ENCODE measurements around the gene ACAT2.
A peak's percentile ranks its signal among the peaks of the same experiment; 100 is the strongest.
"Not testable (repeated sequence)": the region's sequence is repeated elsewhere in the genome, so short reads cannot be mapped to it uniquely, and the experiment has no call there.

Gene ACAT2

GRCh38 chr6:159761873-159762680 lies at the start of gene ACAT2:
TSS of gene ACAT2 (plus strand) at chr6:159762045. CDS start at chr6:159762088, 43 bp downstream.
- FAIRE-seq, result no peak

GRCh38 chr6:159712389-159712788 lies 49.5 kb upstream of the ACAT2 start:
- FAIRE-seq, result not testable (repeated sequence)

GRCh38 chr6:159713984-159714383 lies 47.9 kb upstream of the ACAT2 start:
- no peak for FAIRE-seq

GRCh38 chr6:159714404-159714803 lies 47.4 kb upstream of the ACAT2 start:
- no peak for FAIRE-seq

- FAIRE-seq, result no peak
Observed at GRCh38 chr6:159715166-159715565, 46.7 kb upstream of the ACAT2 start.

GRCh38 chr6:159715605-159716004 lies 46.2 kb upstream of the ACAT2 start:
- no peak for FAIRE-seq

- no peak for FAIRE-seq
Observed at GRCh38 chr6:159716247-159717096, 45.4 kb upstream of the ACAT2 start.

- no peak for FAIRE-seq
Observed at GRCh38 chr6:159718634-159719033, 43.2 kb upstream of the ACAT2 start.

- FAIRE-seq, result no peak
Observed at GRCh38 chr6:159719287-159719686, 42.6 kb upstream of the ACAT2 start.

- no peak for FAIRE-seq
Observed at GRCh38 chr6:159720708-159721107, 41.1 kb upstream of the ACAT2 start.

- FAIRE-seq, result not testable (repeated sequence)
Observed at GRCh38 chr6:159721981-159722380, 39.9 kb upstream of the ACAT2 start.

- FAIRE-seq, result no peak
Observed at GRCh38 chr6:159722655-159723054, 39.2 kb upstream of the ACAT2 start.

- FAIRE-seq, result no peak
Observed at GRCh38 chr6:159723259-159723658, 38.6 kb upstream of the ACAT2 start.

- no peak for FAIRE-seq
Observed at GRCh38 chr6:159724778-159725177, 37.1 kb upstream of the ACAT2 start.

- FAIRE-seq, result not testable (repeated sequence)
Observed at GRCh38 chr6:159725208-159725607, 36.6 kb upstream of the ACAT2 start.

- no peak for FAIRE-seq
Observed at GRCh38 chr6:159726255-159726917, 35.5 kb upstream of the ACAT2 start.

- no peak for FAIRE-seq
Observed at GRCh38 chr6:159726918-159727716, 34.7 kb upstream of the ACAT2 start, which contains the start of gene WTAP. TSS of gene WTAP (plus strand) at chr6:159727506. CDS start at chr6:159736266, 8,760 bp downstream.

GRCh38 chr6:159727717-159728445 lies 34.0 kb upstream of the ACAT2 start:
- no peak for FAIRE-seq

- FAIRE-seq, result peak; percentile 41
Observed at GRCh38 chr6:159728531-159728964, 33.3 kb upstream of the ACAT2 start.

GRCh38 chr6:159729598-159730331 lies 32.1 kb upstream of the ACAT2 start:
- no peak for FAIRE-seq

GRCh38 chr6:159730332-159730676 lies 31.5 kb upstream of the ACAT2 start:
- FAIRE-seq, result no peak

Measured in colon (tissue), 2 donors.